Activated CD4-positive, alpha-beta T cell treated with anti-CD3 and anti-CD28 coated beads, Interleukin-10, Interleukin-2, amounts not matched to agents 100 ng/mL and 50 ng/mL, durations not matched to agents 16 hours and 8 hours (primary cell): ENCODE results near the gene TNRC6C.

ENCODE experiments used
- DNase-seq: peaks from one replicate; pipeline ENCODE4 v3.0.0-alpha.2; 2020

TNRC6C gene

DNA sequence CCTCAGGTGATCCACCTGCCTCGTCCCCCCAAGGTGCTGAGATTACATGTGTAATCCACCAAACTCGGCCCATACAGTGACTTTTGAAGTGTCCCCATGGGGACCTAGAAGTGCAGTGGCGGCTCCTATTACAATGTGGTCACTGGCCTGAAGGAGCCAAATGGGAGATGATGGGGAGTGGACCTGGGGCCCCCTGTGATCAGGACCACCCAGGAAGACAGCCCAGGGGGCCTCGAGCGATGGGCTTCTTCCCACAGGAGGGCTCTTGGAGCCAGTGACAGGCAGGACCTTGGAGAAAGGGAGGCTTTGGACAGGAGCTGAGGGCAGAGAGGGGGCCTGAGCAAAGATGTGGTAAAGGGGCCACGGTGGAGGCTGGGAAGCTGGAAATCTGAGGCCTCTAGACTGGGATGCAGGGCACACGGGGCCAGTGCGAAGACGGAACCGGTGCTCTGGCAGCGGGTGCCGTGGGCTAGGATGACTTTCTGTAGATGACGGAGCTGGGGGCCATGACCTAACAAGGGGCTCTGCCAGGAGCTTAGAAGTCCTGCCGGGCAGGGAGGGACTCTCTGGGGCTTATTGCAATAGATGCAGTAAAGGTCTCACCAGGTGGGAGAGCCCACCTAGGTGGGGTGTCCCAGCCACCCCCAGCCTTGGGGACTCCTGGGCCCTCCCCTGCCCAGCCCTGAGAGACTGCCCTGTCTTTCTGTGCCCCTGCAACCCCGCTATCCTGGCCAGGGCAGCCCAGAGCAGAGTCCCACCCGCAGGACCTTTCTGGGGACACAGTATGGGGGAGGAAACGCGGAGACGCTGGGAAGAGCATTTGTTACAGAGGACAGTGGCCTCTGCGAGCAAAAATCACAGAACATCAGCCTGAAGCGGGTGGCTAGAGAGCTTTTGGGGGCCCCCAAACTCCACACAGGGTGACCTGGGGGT is 185.0 kb downstream of the TNRC6C start:
- no peak for DNase-seq

DNA sequence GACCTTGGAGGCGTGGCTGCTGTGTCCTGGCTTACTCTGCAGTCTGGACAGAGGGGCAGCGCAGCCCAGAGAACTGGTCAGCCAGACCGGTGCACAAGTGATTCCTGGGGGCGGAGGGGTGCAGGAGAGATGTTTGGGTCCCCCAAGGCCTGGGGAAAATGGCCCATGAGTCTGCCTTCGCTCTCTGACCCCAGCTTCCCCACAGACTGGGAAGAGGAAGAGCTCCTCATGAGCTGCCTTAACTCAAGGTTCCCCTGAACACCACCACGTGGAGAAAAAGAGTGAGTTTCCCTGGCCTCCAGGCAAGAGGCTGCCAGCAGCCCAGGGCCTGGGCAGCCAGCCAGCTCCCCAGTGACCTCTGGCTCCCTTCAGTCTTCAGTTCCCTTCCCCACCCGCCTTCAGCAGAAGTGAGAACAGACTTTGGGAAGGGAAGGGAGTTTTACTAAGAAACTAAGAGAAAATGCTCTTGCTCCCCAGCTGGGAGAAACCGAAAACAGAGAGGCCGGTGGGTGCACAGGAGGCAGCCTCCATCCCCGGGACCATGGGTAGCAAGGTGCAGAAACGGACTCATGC is 185.7 kb downstream of the TNRC6C start:
- no peak for DNase-seq

DNA sequence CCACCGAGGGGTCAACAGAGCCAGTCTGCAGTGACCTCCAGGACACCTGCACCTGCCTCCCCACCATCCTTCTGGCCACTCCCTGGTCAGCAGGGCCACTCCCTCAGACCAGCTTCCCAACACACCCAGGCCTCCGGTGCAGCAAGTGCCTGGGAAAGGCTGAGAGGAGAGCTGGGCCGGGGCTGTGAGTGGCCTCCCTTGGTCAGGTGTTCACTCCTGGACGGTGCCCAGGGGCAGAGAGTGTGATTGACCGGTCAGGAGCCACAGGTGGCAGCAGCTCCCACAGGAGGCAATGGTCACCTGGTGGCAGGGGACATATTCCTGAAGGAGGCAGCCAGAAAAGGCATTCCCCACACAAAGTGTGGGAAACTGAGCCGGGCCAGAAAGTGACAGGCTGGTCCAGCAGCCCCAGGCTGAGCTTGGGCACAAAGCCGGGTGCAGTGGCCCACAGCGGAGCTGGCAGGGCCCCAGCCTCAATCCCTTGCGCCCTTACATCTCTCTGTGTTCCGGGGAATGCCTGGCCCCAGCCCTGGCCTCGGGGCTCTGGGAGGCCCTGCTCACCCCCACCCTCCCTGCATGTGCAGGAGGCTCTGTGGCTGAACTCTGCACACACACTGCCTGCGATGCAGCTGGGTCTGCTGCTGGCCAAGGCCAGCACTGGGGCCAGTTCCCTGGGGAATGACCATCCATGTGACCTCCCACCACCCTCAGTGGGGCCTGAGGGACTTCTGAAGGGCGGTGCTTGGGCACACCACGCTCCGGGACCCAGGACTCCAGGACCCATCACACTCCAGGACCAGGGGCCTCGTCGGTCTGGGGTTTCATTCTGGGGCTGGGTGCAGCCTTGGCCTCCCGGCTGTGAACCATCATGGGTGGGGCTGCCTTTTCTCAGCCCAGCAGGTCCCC is 186.5 kb downstream of the TNRC6C start:
- no peak for DNase-seq

DNA sequence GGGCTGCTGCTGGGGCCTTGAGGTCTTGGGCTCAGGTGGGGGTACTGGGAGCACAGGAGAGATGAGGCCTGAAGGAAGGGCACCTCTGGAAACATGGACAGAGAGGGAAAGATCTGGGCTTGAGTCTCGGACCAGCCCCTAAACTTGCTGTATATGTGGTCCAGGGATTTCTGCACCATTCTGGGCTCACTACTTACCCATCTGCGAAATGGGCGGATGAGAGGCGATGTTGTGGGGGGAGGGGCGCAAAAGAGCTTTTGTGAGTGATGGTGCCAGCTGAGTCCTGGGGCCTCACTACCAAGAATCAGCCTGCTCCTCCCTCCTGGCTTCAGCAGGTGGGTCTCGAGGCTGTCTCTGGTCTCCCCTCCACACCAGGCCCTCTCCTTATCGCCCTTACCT is 188.0 kb downstream of the TNRC6C start:
- DNase-seq = no peak

DNA sequence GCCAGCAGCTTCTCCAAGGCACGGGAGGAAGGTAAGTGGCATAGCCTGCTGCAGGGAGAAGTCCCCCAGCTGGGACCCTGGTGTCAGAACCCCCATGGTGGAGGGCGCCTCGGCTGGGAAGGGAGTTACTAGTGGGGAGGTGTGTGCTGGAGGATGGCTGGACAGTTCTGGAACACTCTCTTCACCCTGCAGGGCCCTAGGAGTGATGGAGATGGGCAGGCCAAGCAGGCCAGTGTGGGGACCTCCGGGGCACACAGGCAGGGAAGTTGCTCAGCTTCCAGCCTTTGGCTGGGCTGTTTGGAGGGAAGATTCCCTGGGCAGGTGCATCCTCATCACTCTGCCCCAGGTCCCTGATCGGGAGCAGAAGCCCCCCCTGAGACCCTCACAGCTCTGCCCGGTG is 188.4 kb downstream of the TNRC6C start:
- DNase-seq = no peak

DNA sequence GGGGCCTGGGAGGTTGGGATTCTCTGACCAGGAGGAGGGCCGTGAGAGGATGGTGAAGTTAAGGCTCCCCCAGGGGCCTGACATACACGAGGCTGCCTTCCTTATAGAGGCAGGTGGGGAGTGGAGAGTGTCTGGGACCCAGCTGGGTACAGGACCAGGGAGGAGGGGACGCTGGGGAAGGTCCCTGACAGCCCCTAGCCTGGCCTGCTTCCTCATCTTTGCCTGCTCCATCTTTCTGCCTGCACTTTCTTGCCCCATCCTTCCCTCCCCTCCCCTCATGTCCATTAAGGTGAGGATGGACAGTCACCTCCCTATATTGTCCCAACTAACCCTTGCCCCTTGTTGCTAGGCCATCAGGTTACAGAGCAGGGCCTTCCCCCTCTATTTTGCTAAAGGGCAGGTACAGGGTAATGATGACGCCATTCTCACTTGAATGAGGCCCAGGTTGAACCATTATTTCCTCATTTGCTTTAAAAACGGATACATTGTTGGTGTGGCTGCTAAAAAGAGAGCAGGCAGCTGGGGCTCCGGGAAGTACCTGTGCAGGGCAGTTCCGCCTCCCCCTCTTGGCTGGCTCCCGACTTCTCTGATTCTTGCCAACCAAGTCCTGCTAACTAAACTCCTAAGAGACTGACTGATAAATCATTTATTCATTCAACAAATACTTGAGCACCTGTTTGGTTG is 189.0 kb downstream of the TNRC6C start:
- DNase-seq = no peak

DNA sequence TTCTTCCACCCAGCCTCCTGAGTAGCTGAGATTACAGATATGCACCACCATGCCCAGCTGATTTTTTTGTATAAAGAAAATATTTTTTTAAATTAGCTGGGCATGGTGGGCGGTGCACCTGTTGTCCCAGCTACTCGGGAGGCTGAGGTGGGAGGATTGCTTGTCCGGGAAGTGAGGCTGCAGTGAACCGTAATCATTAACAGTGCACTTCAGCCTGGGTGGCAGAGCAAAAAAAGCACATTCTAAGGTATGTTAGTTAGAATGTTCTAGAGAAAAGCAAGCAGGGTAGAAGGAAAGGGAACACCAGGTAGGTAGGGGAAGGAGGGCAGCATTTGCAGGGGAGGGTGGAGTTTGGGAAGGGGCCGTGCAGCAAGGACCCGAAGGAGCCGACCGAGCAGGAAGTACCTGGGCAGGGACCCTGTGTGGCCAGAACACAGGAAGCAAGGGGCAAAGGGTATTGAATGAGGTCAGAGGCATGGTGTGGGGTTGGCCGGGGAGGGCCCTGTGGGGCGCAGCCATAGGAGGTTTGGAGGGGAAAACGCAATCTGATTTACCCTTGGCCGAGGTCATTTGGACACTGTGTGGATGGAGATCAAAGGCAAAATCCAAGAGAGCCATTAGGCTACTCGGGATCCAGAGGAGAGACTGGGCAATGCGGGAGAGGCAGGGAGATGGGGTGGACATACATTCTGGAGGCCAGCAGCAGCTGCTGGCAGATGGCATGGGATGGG is 189.9 kb downstream of the TNRC6C start:
- DNase-seq = no peak

DNA sequence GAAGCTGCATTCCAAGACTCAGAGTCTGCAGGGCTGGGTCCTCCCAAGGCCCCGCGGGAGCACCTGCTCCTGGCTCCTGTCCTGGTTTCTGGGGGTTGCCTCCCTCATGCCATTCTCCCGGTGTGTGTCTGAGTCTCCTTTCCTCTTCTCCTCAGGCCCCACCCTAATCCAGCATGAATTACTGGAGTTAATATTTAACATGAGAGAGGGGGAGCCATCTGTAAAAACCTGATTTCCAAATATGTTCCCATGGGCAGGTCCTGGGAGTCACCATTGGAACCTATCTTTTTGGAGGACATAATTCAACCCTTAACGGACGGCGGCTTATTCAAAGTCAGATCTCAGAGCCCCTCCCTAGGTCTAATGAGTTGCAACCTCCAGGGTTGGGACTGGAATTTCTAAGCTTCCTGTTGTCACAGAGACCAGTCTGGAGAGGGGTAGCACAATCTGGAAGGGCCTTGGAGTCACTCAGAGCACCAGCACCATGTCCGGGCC is 193.1 kb downstream of the TNRC6C start:
- no peak for DNase-seq

DNA sequence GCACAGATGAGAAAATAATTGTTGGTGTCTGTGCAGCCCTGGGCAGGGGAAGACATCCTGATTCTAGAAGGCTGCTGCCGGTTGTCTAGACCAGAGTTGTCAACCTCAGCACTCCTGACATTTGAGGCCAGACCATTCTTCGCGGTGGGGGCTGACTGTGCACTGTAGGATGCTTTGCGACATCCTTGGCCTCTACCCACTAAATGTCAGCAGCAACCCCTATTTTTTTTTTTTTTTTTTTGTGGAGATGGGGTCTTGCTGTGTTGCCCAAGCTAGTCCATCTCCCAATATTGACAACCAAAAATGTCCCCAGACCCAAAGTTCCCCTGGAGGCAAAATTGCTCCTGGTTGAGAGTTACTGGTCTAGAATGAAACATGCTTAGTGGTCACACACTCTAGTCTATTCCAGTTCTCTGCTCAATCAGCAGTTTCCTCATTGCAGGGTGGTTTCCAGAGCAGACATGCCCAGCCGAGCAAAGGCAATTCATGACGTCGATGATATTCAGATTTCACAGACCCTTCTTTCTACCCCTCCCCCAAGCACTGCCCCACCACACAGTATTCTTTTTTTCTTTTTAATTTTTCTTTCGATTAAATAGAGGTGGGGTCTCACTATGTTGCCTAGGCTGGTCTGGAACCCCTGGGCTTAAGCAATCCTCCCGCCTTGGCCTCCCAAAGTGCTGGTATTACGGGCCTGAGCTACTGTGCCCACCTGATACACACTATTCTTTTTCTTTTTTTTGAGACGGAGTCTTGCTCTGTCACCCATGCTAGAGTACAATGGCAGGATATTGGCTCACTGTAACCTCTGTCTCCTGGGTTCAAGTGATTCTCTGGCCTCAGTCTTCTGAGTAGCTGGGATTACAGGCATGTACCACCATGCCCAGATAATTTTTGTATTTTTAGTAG is 196.7 kb downstream of the TNRC6C start:
- DNase-seq = peak; percentile 58
